CD14-positive monocyte (primary cell): ENCODE results near the gene CENPM. TPM values are rescaled to one million over a fixed set of nuclear protein-coding genes. Genes with fewer than 3 reads are reported as not detected.

ENCODE experiments used
- DNase-seq, 3 donors: peaks; one replicate each; pipeline ENCODE4 v3.0.0-alpha.2; 2011 to 2022
- H2AFZ ChIP-seq: 2 replicates; pipeline ENCODE4 v1.6.0; 2012; ENCODE audit warnings: mild to moderate bottlenecking, low read depth, low read length, inconsistent platforms; ENCODE audit not compliant: insufficient read depth, poor library complexity, severe bottlenecking
- H3K27ac ChIP-seq, 2 donors: 1 replicate in 1 of 2; 2 replicates in 1 of 2; pipeline ENCODE4 v1.5.1; 2012 to 2013; ENCODE audit warnings: low read length in 2 of 2, control low read depth in 1 of 2, inconsistent platforms in 1 of 2, low read depth in 1 of 2, mild to moderate bottlenecking in 1 of 2
- H3K27me3 ChIP-seq, 2 donors: one replicate each; pipeline versions ENCODE4 v1.6.0 to v1.6.1; 2011 to 2013; ENCODE audit warnings: low read length in 2 of 2; ENCODE audit not compliant: control insufficient read depth in 2 of 2, insufficient read depth in 2 of 2
- H3K36me3 ChIP-seq, 2 donors: replicated peaks in 1 of 2; 1 replicate in 1 of 2; 2 replicates in 1 of 2; pipeline versions ENCODE4 v1.5.1 to v1.6.1; 2012 to 2013; ENCODE audit warnings: low read length in 2 of 2, control low read depth in 1 of 2, inconsistent platforms in 1 of 2, mild to moderate bottlenecking in 1 of 2; ENCODE audit not compliant: insufficient read depth in 2 of 2, control insufficient read depth in 1 of 2
- H3K4me1 ChIP-seq, 2 donors: 1 replicate in 1 of 2; 2 replicates in 1 of 2; pipeline versions ENCODE4 v1.5.1 to v1.6.1; 2012 to 2013; ENCODE audit warnings: low read length in 2 of 2, control low read depth in 1 of 2, inconsistent platforms in 1 of 2, mild to moderate bottlenecking in 1 of 2, moderate library complexity in 1 of 2; ENCODE audit not compliant: insufficient read depth in 2 of 2, control insufficient read depth in 1 of 2
- H3K4me2 ChIP-seq: replicated peaks from 2 replicates; pipeline ENCODE3; 2012; ENCODE audit warnings: low read length, moderate library complexity, mild to moderate bottlenecking; ENCODE audit not compliant: poor library complexity, severe bottlenecking; ENCODE audit errors: extremely low read depth
- H3K4me3 ChIP-seq, 3 experiments: fragments of 200-600 bp in 1 of 3; sonication (generic) in 1 of 3; replicated peaks in 1 of 3; 1 replicate in 2 of 3; 2 replicates in 1 of 3; pipeline ENCODE4 v1.5.1; 2011 to 2013; ENCODE audit warnings: low read length in 3 of 3, mild to moderate bottlenecking in 3 of 3, control low read depth in 2 of 3, low read depth in 2 of 3, inconsistent platforms in 1 of 3, moderate library complexity in 1 of 3
- H3K79me2 ChIP-seq: 2 replicates; pipeline ENCODE4 v1.6.0; 2012; ENCODE audit warnings: mild to moderate bottlenecking, control low read depth, inconsistent platforms, low read length, moderate library complexity; ENCODE audit not compliant: insufficient read depth
- H3K9ac ChIP-seq: 2 replicates; pipeline ENCODE4 v1.6.0; 2017; ENCODE audit warnings: low read length, mild to moderate bottlenecking; ENCODE audit not compliant: insufficient read depth, poor library complexity, severe bottlenecking
- H3K9me3 ChIP-seq, 2 donors: replicated peaks in 1 of 2; 1 replicate in 1 of 2; 2 replicates in 1 of 2; pipeline versions ENCODE4 v1.5.1 to v1.6.1; 2012 to 2013; ENCODE audit warnings: low read length in 2 of 2, control low read depth in 1 of 2; ENCODE audit not compliant: control insufficient read depth in 1 of 2, insufficient read depth in 1 of 2
- H4K20me1 ChIP-seq: 2 replicates; pipeline ENCODE4 v1.6.0; 2012; ENCODE audit warnings: mild to moderate bottlenecking, low read length, control low read depth, moderate library complexity; ENCODE audit not compliant: insufficient read depth
- H3K27ac Mint-ChIP-seq, 7 donors: one replicate each; pipeline ENCODE4 v1.8.0; 2020; ENCODE audit warnings: mild to moderate bottlenecking in 7 of 7, mixed read lengths in 7 of 7, moderate library complexity in 6 of 7, inconsistent platforms in 2 of 7
- H3K27me3 Mint-ChIP-seq, 3 donors: one replicate each; pipeline ENCODE4 v1.8.0; 2021 to 2022; ENCODE audit warnings: low read depth in 3 of 3, mild to moderate bottlenecking in 3 of 3, mixed read lengths in 3 of 3, moderate library complexity in 3 of 3, inconsistent platforms in 1 of 3
- H3K36me3 Mint-ChIP-seq, 2 donors: one replicate each; pipeline ENCODE4 v1.8.0; 2020; ENCODE audit warnings: mixed read lengths in 2 of 2, inconsistent platforms in 1 of 2, mild to moderate bottlenecking in 1 of 2
- H3K4me1 Mint-ChIP-seq: one replicate; pipeline ENCODE4 v1.8.0; 2020; ENCODE audit warnings: mild to moderate bottlenecking, mixed read lengths
- H3K4me3 Mint-ChIP-seq, 2 donors: one replicate each; pipeline ENCODE4 v1.8.0; 2020; ENCODE audit warnings: mild to moderate bottlenecking in 2 of 2, mixed read lengths in 2 of 2, moderate library complexity in 1 of 2
- H3K9me3 Mint-ChIP-seq, 7 donors: one replicate each; pipeline ENCODE4 v1.8.0; 2020 to 2022; ENCODE audit warnings: mixed read lengths in 7 of 7, mild to moderate bottlenecking in 6 of 7, moderate library complexity in 6 of 7, inconsistent platforms in 2 of 7
- WGBS: methylation state at CpG from one replicate; pipeline ENCODE4 v1.1.5; 2013; ENCODE audit warnings: missing lambda C conversion rate; ENCODE audit not compliant: insufficient coverage; 5-methylcytosine and 5-hydroxymethylcytosine counted together
- intact Hi-C, 2 donors: fragments of 100-400 bp; cut with micrococcal nuclease; formaldehyde crosslinking; loops; one replicate each; pipeline versions ENCODE4 v1.15.0 to v1.15.1; 2023
- polyA plus RNA-seq, 3 donors: library from polyadenylated mRNA; depleted of rRNA in 1 of 3; unstranded in 2 of 3; stranded (reverse) in 1 of 3; fragments of 300-500 nt in 2 of 3; fragments of >200 nt in 1 of 3; fragmentation: Illumina TruSeq in 2 of 3; gene quantifications; 1 replicate in 2 of 3; 2 replicates in 1 of 3; pipeline ENCODE4 v1.2.3, GENCODE V29; 2012 to 2021
- TF ChIP-seq, protein P1 (sequence below): fragments of 200-600 bp; IDR thresholded peaks from one replicate; pipeline ENCODE4 v1.8.0; 2022; ENCODE audit warnings: antibody characterized with exemption, mild to moderate bottlenecking

The CENPM gene
- polyA plus RNA-seq, 3 donors, result 0.20 TPM; not detected in 2

DNA sequence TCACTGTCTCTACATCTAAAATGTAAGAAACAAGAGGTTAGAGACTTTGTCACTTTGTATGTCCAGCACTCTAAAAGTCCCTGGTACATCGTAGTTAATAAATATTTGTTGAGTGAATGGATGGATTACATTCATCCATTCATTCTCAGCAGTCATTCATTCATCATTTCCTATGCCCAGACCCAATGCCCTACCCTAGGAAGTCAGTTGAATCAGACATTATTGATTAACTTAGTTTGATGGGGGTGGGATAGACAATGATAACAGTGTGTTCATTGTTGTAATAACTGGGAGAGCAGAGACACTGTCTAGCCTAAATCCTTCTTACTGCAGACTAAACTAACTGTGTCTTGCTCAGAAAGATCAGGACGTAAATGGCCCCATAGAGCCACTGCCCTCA, 1.2 kb upstream of the CENPM start:
- no peak overlapping the region for H3K4me3 Mint-ChIP-seq

DNA sequence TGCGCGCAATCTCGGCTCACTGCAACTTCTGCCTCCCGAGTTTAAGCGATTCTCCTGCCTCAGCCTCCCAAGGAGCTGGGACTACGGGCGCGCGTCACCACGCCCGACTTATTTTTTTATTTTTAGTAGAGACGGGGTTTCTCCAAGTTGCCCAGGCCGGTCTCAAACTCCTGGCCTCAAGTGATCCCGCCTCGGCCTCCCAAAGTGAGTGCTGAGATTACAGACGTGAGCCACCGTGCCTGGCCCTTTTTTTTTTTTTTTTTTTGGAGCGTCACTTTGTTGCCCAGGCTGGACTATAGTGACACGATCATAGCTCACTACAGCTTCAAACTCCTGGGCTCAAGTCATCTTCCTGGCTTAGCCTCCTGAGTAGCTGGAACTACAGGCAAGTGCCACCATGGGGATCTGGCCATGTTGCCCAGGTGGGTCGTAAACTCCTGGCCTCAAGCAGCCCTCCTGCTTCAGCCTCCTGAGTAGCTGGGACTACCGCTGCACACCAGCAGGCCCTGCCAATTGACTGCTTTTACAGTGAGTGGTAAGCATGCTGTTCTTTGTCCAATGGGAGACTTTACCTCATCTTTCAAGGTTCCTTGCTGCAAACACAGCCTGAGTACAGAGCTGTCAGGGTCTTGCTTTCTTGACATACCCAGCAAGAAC, 600 bp upstream of the CENPM start:
- H3K27me3 Mint-ChIP-seq, result peaks cover 0 to 12% (median 0%) of the 10 kb centered on the region in 3 donors
- H3K27ac Mint-ChIP-seq, result peak overlapping the region in 6 of 7 donors; percentile 18 to 94 (median 65)
- H3K36me3 Mint-ChIP-seq, result peaks cover 3 to 7% of the 10 kb centered on the region in 2 donors
- DNase-seq, result no peak
- TF ChIP-seq, protein P1, sequence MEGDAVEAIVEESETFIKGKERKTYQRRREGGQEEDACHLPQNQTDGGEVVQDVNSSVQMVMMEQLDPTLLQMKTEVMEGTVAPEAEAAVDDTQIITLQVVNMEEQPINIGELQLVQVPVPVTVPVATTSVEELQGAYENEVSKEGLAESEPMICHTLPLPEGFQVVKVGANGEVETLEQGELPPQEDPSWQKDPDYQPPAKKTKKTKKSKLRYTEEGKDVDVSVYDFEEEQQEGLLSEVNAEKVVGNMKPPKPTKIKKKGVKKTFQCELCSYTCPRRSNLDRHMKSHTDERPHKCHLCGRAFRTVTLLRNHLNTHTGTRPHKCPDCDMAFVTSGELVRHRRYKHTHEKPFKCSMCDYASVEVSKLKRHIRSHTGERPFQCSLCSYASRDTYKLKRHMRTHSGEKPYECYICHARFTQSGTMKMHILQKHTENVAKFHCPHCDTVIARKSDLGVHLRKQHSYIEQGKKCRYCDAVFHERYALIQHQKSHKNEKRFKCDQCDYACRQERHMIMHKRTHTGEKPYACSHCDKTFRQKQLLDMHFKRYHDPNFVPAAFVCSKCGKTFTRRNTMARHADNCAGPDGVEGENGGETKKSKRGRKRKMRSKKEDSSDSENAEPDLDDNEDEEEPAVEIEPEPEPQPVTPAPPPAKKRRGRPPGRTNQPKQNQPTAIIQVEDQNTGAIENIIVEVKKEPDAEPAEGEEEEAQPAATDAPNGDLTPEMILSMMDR, result no peak
- intact Hi-C loops, result no loop called here
- Histone ChIP-seq H3K36me3 (no peaks in the 10 kb centered on the region), H4K20me1 (no peaks in the 10 kb centered on the region), H2AFZ (peak overlapping the region; percentile 92), H3K4me2 (peak overlapping the region; percentile 99), H3K9ac (peak overlapping the region; percentile 55), H3K4me1 (peaks cover 22 to 27% of the 10 kb centered on the region in 2 donors), H3K9me3 (no peaks in the 10 kb centered on the region), H3K27ac (peak overlapping the region in 1 of 2 donors; percentile 52), H3K4me3 (peak overlapping the region; percentile 57 to 96 (median 60)), H3K79me2 (peaks cover 17% of the 10 kb centered on the region), H3K27me3 (no peaks in the 10 kb centered on the region)
- H3K9me3 Mint-ChIP-seq, result peaks cover 0 to 1% (median 0%) of the 10 kb centered on the region in 7 donors
- peak overlapping the region; percentile 37 to 91 for H3K4me3 Mint-ChIP-seq
- H3K4me1 Mint-ChIP-seq, result peaks cover 24% of the 10 kb centered on the region
- 67% methylated on average over 3 of the region's 21 CpGs for WGBS

More for the DNA sequence above, 1.2 kb upstream of the CENPM start:
- Histone ChIP-seq H2AFZ (no peak overlapping the region), H3K27ac (no peak overlapping the region), H3K4me2 (no peak overlapping the region), H3K36me3 (no peaks in the 10 kb centered on the region), H3K9me3 (no peaks in the 10 kb centered on the region), H3K27me3 (no peaks in the 10 kb centered on the region), H3K4me1 (peaks cover 22 to 27% of the 10 kb centered on the region in 2 donors), H3K4me3 (no peak overlapping the region), H3K79me2 (peaks cover 17% of the 10 kb centered on the region), H3K9ac (no peak overlapping the region), H4K20me1 (no peaks in the 10 kb centered on the region)
- TF ChIP-seq, protein P1, result no peak
- no peak for DNase-seq
- H3K4me1 Mint-ChIP-seq, result peaks cover 24% of the 10 kb centered on the region
- WGBS, result no CpG with 5 or more reads among the region's 2 CpGs
- H3K27ac Mint-ChIP-seq, result no peak overlapping the region
- peaks cover 0 to 1% (median 0%) of the 10 kb centered on the region in 7 donors for H3K9me3 Mint-ChIP-seq
- H3K27me3 Mint-ChIP-seq, result peaks cover 0 to 13% (median 2%) of the 10 kb centered on the region in 3 donors
- H3K36me3 Mint-ChIP-seq, result peaks cover 3% of the 10 kb centered on the region in 2 donors
- intact Hi-C loops, result no loop called here
